ENCODE measurements around the gene PDE9A.
"Not testable (repeated sequence)": the region's sequence is repeated elsewhere in the genome, so short reads cannot be mapped to it uniquely, and the experiment has no call there.

Gene PDE9A

GRCh38 chr21:42653231-42654061 is at the start of gene PDE9A:
PDE9A (plus strand) TSS chr21:42653621; CDS start chr21:42653815, 194 bp downstream.
- no peak for DNase-seq (ENCODE audit: low read depth, low spot score)

DNA sequence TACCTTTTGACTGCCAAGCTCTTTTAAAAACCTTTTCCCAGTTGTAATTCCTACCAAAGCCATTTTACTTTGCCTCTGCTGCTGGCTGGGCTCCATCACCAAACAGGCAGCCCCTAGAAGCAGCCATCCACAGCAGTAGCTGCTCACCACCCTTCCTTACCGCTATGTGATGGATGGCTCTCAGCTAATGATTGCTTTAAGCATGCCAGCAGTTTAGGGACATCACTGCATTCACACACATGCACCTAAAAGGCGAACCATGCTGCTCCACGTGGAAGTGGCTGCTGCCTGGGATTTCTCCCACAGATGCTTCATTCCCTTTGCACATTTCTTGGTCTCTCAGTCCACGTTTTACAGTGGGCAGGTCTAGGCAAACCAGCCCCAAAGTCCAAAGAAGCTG is 46.3 kb upstream of the PDE9A start:
- DNase-seq (ENCODE audit: low read depth, low spot score): no peak

GRCh38 chr21:42607525-42608102 is 45.8 kb upstream of the PDE9A start:
- no peak for DNase-seq (ENCODE audit: low read depth, low spot score)

DNA sequence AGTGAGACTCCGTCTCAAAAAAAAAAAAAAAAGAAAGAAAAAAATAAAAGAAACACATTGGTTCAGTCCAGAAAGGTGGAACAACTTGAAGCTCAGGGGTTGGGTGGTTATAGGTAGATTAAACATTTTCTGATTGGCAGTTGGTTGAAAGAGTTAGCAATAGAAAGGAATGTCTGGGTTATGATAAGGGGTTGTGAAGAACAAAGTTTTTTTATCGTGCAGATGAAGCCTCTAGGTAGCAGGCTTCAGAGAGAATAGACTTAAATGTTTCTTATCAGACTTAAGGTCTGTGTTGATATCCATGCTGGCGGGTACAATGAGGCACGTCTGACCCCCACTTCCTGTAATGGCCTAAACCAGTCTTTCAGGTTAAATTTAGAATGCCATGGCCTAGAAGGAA is 45.0 kb upstream of the PDE9A start:
- DNase-seq (ENCODE audit: low read depth, low spot score): no peak

- no peak for DNase-seq (ENCODE audit: low read depth, low spot score)
Measured at GRCh38 chr21:42609811-42610210, 43.6 kb upstream of the PDE9A start.

- no peak for DNase-seq (ENCODE audit: low read depth, low spot score)
Measured at GRCh38 chr21:42611852-42612251, 41.6 kb upstream of the PDE9A start.

DNA sequence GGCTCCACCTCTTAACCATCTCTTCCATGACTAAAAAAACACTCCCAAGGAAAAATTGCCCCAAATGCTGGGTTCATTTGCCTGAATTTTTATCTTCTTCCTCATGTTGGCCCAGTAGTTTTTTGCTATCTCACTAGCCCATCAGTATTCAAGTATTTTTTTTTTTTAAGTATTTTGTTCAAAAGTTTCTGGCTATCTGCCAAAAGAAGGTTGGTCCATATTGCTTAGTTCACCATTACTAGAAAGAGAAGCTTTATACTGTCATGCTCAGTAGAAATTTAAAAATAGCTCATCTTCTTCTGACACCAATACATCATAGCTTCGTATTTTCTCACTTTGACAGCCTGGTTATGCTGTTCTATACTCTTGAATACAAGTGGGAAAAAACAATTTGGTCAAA is 41.0 kb upstream of the PDE9A start:
- no peak for DNase-seq (ENCODE audit: low read depth, low spot score)

DNA sequence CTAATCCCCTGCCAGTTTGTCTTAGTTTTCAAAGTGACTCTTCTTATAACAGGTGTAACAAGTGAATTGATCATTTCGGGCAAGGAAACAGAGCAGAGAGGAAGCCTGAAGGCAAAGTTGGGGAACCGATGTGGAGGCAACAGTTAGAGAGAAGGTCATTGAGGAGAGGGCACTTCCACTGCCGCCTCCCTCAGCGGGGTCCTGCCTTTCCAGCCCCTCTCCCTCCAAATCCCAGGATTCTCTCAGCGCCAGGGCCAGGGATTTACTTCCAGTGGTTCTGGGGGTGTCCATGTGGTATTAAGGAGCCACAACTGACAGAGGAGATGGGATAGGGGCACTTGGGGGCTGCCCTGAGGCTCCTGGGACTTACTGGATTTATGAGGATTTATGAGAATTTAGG is 39.7 kb upstream of the PDE9A start:
- DNase-seq (ENCODE audit: low read depth, low spot score): no peak

- DNase-seq (ENCODE audit: low read depth, low spot score): no peak
Measured at GRCh38 chr21:42614396-42614795, 39.0 kb upstream of the PDE9A start.

DNA sequence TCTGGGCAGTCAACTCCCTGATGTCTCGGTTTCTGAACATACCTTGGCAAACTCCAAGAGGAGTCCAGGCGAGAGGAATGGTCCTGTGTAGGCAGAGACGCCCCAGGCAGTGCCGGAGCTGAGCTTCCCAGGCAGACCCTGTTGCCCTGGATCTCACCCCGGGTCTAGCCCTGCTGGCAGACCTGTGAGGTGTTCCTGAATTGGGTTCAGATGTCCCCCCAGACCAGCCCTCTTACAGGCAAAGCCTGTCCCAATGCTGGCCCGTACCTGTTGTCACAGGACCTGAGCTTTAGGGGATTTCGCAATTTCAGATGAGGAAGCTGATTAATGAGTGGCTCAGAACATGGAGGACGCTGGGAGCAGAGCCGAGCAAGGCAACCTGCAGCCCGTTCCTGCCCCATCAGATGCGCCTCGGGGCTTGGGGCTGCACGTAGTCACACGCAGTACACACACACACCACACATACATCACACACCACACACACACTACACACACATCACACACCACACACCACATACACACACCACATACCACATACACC is 38.5 kb upstream of the PDE9A start:
- no peak for DNase-seq (ENCODE audit: low read depth, low spot score)

DNA sequence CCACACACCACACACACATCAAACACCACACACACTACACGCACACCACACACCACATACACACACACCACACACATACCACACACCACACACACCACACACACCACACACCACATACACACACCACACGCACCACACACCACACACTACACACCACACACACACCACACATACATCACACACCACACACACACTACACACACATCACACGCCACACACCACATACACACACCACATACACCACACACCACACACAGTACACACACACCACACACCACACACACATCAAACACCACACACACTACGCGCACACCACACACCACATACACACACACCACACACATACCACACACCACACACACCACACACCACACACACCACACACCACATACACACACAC is 38.0 kb upstream of the PDE9A start:
- not testable (repeated sequence) for DNase-seq (ENCODE audit: low read depth, low spot score)

- no peak for DNase-seq (ENCODE audit: low read depth, low spot score)
Measured at GRCh38 chr21:42615924-42616323, 37.5 kb upstream of the PDE9A start.

DNA sequence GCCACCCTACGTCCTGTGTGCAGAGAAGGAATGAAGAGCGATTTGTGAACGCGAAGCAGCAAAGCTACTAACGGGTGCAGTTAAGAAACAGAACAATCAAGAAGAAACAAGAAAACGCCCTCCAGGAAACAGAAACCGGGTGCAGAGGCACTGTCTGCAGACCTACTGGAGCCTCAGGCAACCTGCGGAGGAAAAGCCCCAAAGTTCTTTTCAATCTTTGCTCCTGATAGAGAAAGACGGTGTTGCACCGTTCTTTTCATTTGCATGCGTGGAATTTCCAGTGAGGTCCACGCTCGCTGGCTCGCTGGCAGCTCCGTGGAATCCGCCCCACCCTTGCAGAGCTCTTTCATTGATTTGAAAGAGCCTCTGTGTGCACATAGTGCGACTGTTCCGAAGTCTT is 37.0 kb upstream of the PDE9A start:
- DNase-seq (ENCODE audit: low read depth, low spot score): no peak

DNA sequence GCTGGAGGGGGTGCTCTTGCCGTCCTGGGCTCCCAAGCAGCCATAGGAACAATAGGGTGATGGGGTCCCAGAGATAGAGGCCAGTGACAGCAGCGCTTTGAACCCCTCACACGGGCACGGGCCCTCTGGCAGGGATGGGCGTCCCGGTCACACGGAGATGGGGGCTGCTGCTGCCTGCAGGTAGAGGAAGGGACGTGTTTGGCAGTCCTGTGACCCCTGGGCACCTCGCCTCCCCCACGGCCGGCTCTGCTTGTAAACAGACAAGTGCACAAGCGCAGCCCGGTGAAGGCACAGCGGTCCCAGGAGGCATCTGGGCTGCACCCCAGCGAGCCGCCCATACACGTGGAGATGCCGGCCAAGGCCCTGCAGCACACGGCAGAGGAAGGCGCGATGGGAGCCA is 36.5 kb upstream of the PDE9A start:
- no peak for DNase-seq (ENCODE audit: low read depth, low spot score)

GRCh38 chr21:42617486-42617885 is 35.9 kb upstream of the PDE9A start:
- no peak for DNase-seq (ENCODE audit: low read depth, low spot score)

- DNase-seq (ENCODE audit: low read depth, low spot score): no peak
Measured at GRCh38 chr21:42618707-42619102, 34.7 kb upstream of the PDE9A start.

DNA sequence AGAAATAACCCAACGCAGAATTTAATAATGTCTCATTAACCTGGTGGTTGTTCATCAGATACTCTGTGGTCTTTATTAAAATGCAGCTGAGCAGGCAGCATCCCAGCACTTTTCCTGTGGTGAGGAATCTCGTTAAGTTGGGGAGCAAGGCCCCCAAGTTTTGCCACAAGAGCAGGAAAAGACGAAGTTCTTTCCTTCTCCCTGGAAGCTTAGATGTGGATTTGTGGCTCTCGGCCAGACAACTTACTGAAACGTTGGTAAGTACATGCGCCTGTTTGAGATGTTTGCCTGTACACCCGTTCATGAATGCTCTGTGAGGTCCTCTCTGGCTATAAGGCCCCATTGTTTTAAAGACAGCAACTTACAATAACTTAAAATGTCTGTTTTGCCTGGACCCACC is 34.3 kb upstream of the PDE9A start:
- no peak for DNase-seq (ENCODE audit: low read depth, low spot score)

DNA sequence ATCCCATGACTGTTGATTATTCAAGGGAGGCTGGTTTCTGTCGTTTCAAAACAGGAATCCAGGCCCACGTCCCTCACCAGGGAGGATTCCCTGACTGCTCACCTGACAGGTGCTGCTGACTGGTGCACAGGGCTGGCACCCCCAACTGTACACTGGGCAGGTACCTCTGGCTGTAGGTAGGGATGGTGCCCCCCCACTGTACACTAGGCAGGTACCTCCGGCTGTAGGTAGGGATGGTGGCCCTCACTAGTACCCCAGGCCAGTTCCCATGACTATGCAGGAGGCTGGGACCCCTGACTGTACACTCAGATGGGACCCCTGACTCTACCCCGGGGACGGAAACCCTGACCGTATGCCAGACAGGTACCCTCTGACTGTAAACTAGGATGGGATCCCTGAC is 33.6 kb upstream of the PDE9A start:
- no peak for DNase-seq (ENCODE audit: low read depth, low spot score)

- no peak for DNase-seq (ENCODE audit: low read depth, low spot score)
Measured at GRCh38 chr21:42621166-42621818, 32.1 kb upstream of the PDE9A start.

DNA sequence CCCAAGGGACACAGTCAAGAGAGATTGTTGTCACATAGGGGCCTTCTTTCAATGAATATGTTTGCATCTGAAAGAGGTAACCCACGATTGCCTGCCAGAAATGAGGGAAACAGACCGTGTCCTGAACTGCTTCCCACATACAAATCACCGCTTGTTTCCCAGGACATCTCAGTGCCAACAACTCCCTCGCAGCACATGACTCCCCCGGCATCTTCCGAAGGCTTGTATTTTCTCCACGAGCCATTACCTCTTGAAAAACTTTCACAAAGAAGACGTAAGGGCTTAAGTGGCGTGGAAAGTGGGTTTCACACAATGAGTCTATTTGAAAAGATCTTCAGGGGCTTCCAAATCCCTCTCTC is 31.6 kb upstream of the PDE9A start:
- no peak for DNase-seq (ENCODE audit: low read depth, low spot score)

GRCh38 chr21:42622284-42622683 is 31.1 kb upstream of the PDE9A start:
- DNase-seq (ENCODE audit: low read depth, low spot score): no peak

DNA sequence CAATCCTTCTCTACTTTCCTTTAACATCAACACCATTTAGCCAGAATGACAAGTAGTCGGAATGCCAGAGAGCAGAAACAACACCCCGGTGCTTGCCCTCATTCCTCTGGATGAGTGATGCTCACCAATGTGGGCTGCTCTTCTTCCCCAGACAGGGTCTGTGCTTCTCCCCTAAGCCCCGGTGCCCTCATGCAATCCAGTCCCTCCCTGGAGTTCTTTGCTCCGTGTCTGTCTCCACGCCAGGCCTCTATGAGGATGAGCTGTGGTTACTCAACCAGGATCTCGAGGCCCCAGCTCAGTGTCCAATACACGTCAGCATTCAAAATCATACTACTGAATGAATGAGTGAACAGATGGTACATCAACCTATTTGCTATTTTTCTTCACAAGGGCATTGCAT is 29.7 kb upstream of the PDE9A start:
- DNase-seq (ENCODE audit: low read depth, low spot score): no peak
